HFFc6 (cell line): ENCODE data around the gene RNF224. TPM values are rescaled to one million over a fixed set of nuclear protein-coding genes. Genes with fewer than 3 reads are reported as not detected.
A peak's percentile ranks its signal among the peaks of the same experiment; 100 is the strongest.

Experiments
- DNase-seq: peaks from one replicate; pipeline ENCODE4 v3.0.0-alpha.2; 2018
- H3K27ac Mint-ChIP-seq: 2 replicates; pipeline ENCODE4 v1.8.0; 2020; ENCODE audit warnings: mild to moderate bottlenecking, mixed read lengths
- H3K27me3 Mint-ChIP-seq: 2 replicates; pipeline ENCODE4 v1.8.0; 2021; ENCODE audit warnings: mild to moderate bottlenecking, moderate library complexity, mixed read lengths; ENCODE audit not compliant: insufficient read depth
- H3K36me3 Mint-ChIP-seq: 2 replicates; pipeline ENCODE4 v1.8.0; 2021; ENCODE audit warnings: low read depth, mixed read lengths
- H3K4me1 Mint-ChIP-seq: 2 replicates; pipeline ENCODE4 v1.8.0; 2020; ENCODE audit warnings: low read depth, mixed read lengths
- H3K4me3 Mint-ChIP-seq: 2 replicates; pipeline ENCODE4 v1.8.0; 2020; ENCODE audit warnings: mild to moderate bottlenecking, moderate library complexity, mixed read lengths
- H3K9me3 Mint-ChIP-seq: 2 replicates; pipeline ENCODE4 v1.8.0; 2020; ENCODE audit warnings: mild to moderate bottlenecking, mixed read lengths
- total RNA-seq, 6 experiments: library from RNA; stranded (reverse); fragmentation: NEBNext Ultra II Directional; extraction: Animal tissue kit (Norgen Biotek cat#: 25700); gene quantifications; 2 replicates in 1 of 6; 3 replicates in 5 of 6; pipeline ENCODE4 v1.2.3, GENCODE V29; 2021
- TF ChIP-seq, protein P1 (sequence below): fragments of 200-600 bp; sonication (generic); IDR thresholded peaks from 2 replicates; pipeline ENCODE4 v1.5.0; 2021; ENCODE audit warnings: antibody characterized with exemption, mild to moderate bottlenecking

The RNF224 gene
- total RNA-seq, 6 experiments from 2014 or later = not detected

DNA sequence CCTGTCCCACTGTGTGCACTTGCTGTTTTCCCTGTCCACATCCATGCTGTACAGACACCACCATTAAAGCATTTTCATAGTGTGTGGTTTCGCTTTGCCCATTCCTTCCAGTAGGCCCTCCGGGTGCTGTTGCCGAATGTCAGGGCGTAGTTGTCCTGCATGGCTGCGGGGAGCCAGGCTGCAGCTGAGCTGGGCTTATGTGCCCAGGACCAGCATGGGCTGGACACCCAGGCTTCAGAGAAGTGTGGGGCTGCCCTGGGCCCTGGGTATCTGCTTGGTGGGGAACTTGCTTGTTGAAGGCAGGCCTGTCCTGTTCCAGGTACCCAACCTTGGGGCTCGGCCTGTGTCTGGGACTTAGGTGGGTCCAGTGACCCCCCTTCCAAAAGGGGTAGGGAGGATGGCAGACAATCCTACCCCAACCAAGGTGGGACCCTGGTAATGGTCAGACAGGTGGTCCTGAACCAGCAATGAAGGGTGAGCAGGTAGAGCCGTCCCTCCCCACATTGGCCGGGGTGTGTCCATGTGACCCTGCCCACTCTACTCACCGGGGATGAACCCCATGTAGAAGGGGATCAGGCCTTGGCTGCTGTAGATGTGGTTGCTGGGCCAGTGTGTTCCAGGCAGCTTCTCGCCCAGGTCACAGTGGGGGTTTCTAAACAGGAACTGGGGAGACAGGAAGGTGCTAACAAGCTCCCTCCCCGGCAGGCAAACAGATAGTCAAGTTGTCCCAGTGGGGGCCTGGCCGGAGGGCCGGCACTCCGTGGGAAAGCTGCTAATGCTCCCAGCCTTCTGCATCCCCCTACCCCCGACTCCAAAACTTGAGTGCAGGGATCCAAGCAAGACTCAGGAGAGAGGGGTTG is 16.6 kb downstream of the RNF224 start:
- peaks cover 11% of the 10 kb centered on the region for H3K9me3 Mint-ChIP-seq
- H3K4me1 Mint-ChIP-seq = peaks cover 29% of the 10 kb centered on the region
- TF ChIP-seq, protein P1, sequence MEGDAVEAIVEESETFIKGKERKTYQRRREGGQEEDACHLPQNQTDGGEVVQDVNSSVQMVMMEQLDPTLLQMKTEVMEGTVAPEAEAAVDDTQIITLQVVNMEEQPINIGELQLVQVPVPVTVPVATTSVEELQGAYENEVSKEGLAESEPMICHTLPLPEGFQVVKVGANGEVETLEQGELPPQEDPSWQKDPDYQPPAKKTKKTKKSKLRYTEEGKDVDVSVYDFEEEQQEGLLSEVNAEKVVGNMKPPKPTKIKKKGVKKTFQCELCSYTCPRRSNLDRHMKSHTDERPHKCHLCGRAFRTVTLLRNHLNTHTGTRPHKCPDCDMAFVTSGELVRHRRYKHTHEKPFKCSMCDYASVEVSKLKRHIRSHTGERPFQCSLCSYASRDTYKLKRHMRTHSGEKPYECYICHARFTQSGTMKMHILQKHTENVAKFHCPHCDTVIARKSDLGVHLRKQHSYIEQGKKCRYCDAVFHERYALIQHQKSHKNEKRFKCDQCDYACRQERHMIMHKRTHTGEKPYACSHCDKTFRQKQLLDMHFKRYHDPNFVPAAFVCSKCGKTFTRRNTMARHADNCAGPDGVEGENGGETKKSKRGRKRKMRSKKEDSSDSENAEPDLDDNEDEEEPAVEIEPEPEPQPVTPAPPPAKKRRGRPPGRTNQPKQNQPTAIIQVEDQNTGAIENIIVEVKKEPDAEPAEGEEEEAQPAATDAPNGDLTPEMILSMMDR = peak; percentile 49
- DNase-seq = peak; percentile 34
- peak overlapping the region; percentile 94 for H3K4me3 Mint-ChIP-seq
- peak overlapping the region; percentile 52 for H3K27ac Mint-ChIP-seq
- peaks cover 21% of the 10 kb centered on the region for H3K36me3 Mint-ChIP-seq
- peaks cover 24% of the 10 kb centered on the region for H3K27me3 Mint-ChIP-seq

DNA sequence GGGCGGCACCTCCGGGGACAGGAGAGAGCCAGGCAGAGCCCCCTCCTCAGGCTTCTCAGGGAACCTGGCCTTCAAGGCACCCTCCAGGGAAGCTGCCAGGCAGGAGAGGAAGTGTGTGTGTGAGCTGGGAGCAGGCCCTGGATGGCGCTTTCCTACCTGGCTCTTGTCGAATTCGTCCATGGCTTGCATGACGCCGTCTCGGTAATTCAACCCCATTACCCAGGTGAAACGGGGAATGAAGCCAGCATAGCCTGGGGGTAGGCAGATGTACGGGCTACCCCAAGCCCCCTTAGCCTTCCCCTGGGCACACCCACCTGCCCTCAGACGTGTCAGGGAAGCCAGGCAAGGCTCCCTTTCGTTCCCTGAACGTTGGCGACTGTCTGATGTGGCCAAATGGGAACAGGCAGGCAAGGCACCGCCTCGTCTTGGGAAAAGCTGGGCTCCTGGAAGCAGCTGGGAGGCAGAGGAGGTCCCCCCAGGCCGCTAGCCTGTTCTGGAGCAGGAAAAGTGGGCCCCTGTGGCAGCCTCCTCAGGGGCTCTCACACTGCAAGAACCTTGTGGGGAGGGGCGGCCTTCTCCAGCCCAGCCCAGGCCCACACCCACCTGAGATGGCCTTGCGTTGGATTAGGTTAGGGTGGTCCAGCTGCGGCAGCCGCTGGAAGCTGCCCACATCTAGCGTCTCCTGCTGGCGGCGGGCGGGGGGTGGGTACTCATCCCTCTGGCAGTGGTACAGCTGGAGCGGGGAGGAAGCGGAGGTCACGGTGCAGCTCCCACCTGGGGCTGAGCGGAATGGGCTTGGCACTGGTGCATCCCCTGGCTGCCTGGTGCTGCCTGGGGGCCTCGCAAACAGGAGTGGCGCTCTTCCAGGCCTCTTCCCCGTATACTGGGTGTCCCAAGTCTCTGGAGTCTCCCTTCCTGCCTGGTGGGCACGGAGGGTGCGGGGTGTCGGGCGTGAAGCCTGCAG is 17.5 kb downstream of the RNF224 start:
- TF ChIP-seq, protein P1 = no peak; the same call in 1 of the 2 replicates
- Mint-ChIP-seq H3K4me1 (peaks cover 24% of the 10 kb centered on the region), H3K36me3 (peaks cover 21% of the 10 kb centered on the region), H3K27ac (0 out of 2 replicates have a peak overlapping the region, but pooled peaks have one; percentile 52), H3K4me3 (peak overlapping the region; percentile 94), H3K9me3 (peaks cover 11% of the 10 kb centered on the region), H3K27me3 (peaks cover 24% of the 10 kb centered on the region)
- no peak for DNase-seq

DNA sequence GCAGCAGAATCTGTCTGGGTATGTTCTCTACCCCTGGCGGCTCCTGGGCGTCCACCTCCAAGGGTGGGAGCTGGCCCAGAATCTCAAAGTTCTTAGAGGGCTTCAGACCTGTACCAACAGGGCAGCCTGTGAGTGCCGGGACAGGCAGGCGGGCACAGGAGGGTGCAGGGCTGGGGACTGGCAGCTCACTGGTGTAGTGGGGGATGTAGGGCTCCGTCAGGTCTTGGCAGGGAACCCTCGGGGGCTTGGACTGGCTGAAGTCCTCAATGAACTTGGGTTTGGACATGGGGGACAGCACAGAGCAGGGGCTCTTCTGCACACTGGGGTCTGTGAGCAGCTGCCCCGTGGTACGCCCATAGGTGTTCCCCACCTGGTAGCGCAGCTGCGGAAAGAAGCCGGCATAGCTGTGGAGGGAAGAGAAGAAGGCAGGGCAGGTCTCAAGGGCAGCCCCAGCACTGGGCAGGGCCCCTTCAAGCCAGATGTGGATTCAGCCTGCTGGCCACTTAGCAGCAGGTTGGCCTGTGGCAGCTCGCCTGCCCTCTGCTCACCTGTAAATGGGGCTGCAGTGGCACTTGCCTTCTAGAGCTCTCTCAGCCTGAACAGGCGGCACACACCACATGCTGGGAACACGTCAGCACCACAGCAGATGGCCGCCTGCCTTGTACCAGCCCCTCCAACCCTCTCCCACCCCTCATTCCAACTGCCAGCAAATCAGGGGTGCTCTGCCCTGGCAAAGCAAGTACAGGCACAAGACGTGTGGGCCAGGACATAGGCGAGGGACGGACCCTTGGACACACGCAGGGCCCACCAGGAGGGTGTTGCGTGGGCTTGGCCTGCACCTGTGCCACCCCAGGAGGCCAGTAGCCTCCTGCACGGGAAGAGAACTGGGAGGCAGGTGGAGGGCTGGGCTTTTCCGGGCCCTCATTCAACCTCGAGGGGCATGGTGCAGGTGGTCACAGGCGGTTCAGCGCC is 18.4 kb downstream of the RNF224 start:
- Mint-ChIP-seq H3K9me3 (peaks cover 11% of the 10 kb centered on the region), H3K27me3 (peaks cover 24% of the 10 kb centered on the region), H3K27ac (no peak overlapping the region; the same call in 1 of the 2 replicates), H3K36me3 (peaks cover 21% of the 10 kb centered on the region), H3K4me3 (no peak overlapping the region), H3K4me1 (peaks cover 24% of the 10 kb centered on the region)
- no peak for DNase-seq
- TF ChIP-seq, protein P1 = no peak

DNA sequence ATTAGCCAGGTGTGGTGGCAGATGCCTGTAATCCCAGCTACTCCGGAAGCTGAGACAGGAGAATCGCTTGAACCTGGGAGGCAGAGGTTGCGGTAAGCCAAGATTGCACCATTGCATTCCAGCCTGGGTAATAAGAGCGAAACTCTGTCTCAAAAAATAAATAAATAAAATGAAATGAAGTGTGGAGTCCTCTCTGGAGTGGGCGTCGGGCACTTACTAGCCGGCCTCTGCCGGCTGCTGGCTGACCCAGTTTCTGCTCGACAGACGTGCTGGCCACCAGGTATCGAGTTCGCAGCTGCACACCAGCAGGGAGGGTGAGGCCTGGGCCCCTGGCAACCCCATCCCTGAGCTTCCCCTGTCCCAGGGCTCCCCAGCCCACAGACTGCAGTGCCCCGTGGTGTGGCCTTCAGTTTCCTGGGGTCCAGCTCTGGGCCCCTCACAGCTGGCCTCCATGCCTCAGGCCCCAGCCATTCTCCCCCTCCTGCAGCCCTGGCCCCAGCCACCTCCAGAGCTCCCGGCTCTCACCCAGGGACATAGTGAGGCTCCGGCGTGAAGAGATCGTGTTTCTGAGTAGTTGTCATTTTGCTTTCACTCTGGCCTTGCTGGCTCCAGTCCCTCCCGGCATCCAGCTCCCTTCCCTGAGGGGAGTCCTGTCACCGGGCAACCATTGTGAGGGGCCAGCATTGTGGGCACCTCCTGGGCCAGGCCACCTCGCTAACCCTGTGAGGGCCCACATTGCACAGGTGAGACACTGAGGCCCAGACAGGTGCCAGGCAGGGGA is 20.0 kb downstream of the RNF224 start:
- no peak overlapping the region for H3K4me3 Mint-ChIP-seq

More for the DNA sequence above, 20.0 kb downstream of the RNF224 start:
- TF ChIP-seq, protein P1 = no peak
- peaks cover 16% of the 10 kb centered on the region for H3K36me3 Mint-ChIP-seq
- H3K27me3 Mint-ChIP-seq = peaks cover 15% of the 10 kb centered on the region
- DNase-seq = no peak
- H3K27ac Mint-ChIP-seq = no peak overlapping the region
- H3K9me3 Mint-ChIP-seq = peaks cover 1% of the 10 kb centered on the region; the same call in 1 of the 2 replicates
- peaks cover 21% of the 10 kb centered on the region for H3K4me1 Mint-ChIP-seq
